OCI-LY1 (cell line): ENCODE results near the gene AP1M1.

Experiments
- H2AFZ ChIP-seq: fragments of 200-600 bp; sonication (generic), shearing (Covaris generic); 2 replicates; pipeline ENCODE4 v1.6.0; 2014; ENCODE audit warnings: antibody characterized with exemption, mild to moderate bottlenecking, low read length
- H3F3A ChIP-seq: fragments of 200-600 bp; sonication (generic), shearing (Covaris generic); 2 replicates; pipeline ENCODE4 v1.6.0; 2014; ENCODE audit warnings: mild to moderate bottlenecking, antibody characterized with exemption, low read length, moderate library complexity; ENCODE audit not compliant: insufficient read depth
- H3K27ac ChIP-seq: fragments of 200-600 bp; sonication (generic); 2 replicates; pipeline ENCODE4 v1.5.1; 2014; ENCODE audit warnings: low read length, mixed run types, mild to moderate bottlenecking, low read depth; ENCODE audit not compliant: poor library complexity, severe bottlenecking
- H3K27me3 ChIP-seq: fragments of 200-600 bp; sonication (generic); 2 replicates; pipeline ENCODE4 v1.6.0; 2014; ENCODE audit warnings: antibody characterized with exemption, mild to moderate bottlenecking, low read length, moderate library complexity; ENCODE audit not compliant: insufficient read depth
- H3K36me3 ChIP-seq: fragments of 200-600 bp; sonication (generic); 2 replicates; pipeline ENCODE4 v1.6.1; 2014; ENCODE audit warnings: mild to moderate bottlenecking, antibody characterized with exemption, low read length, moderate library complexity, mixed read lengths; ENCODE audit not compliant: insufficient read depth
- H3K4me1 ChIP-seq: fragments of 200-600 bp; sonication (generic); 2 replicates; pipeline ENCODE4 v1.5.1; 2014; ENCODE audit warnings: mild to moderate bottlenecking, low read length, moderate library complexity; ENCODE audit not compliant: insufficient read depth, severe bottlenecking
- H3K4me2 ChIP-seq: fragments of 200-600 bp; sonication (generic), shearing (Covaris generic); 2 replicates; pipeline ENCODE4 v1.6.1; 2014; ENCODE audit warnings: low read length
- H3K4me3 ChIP-seq: fragments of 200-600 bp; sonication (generic); 2 replicates; pipeline ENCODE4 v1.5.1; 2014; ENCODE audit warnings: low read length, low read depth, mild to moderate bottlenecking, mixed read lengths; ENCODE audit not compliant: poor library complexity, severe bottlenecking
- H3K79me2 ChIP-seq: fragments of 200-600 bp; shearing (Covaris generic); 2 replicates; pipeline ENCODE4 v1.6.1; 2016; ENCODE audit warnings: mixed run types, low read length, mixed read lengths; ENCODE audit not compliant: insufficient read depth
- H3K9ac ChIP-seq: fragments of 200-600 bp; sonication (generic), shearing (Covaris generic); 2 replicates; pipeline ENCODE4 v1.6.1; 2014; ENCODE audit warnings: mild to moderate bottlenecking, low read length, mixed read lengths
- H3K9me2 ChIP-seq: fragments of 200-600 bp; sonication (generic), shearing (Covaris generic); 2 replicates; pipeline ENCODE4 v1.6.1; 2014; ENCODE audit warnings: low read depth, mild to moderate bottlenecking, low read length, mixed read lengths
- H3K9me3 ChIP-seq: fragments of 200-600 bp; shearing (Covaris generic); 2 replicates; pipeline ENCODE4 v1.6.1; 2014; ENCODE audit warnings: low read length, mixed read lengths
- H4K20me1 ChIP-seq: fragments of 200-600 bp; sonication (generic), shearing (Covaris generic); 2 replicates; pipeline ENCODE4 v1.6.0; 2016; ENCODE audit warnings: mild to moderate bottlenecking, low read length; ENCODE audit not compliant: insufficient read depth
- EZH2 ChIP-seq: fragments of 200-600 bp; sonication (generic), shearing (Covaris generic); IDR thresholded peaks from 2 replicates; pipeline ENCODE4 v1.8.0; 2017; ENCODE audit warnings: borderline replicate concordance, mixed run types, mild to moderate bottlenecking, antibody characterized with exemption, low read length, moderate library complexity, mixed read lengths
- TF ChIP-seq, protein P1 (sequence below): fragments of 200-600 bp; sonication (generic), shearing (Covaris generic); IDR thresholded peaks from 2 replicates; pipeline ENCODE4 v1.5.1; 2017; ENCODE audit warnings: mild to moderate bottlenecking, antibody characterized with exemption, low read length, moderate library complexity, mixed read lengths

AP1M1 gene

GRCh38 chr19:16208064-16208759 lies 10.5 kb downstream of the AP1M1 start:
- Histone ChIP-seq H3K9me3 (no peaks in the 10 kb centered on the region), H3K4me3 (no peak overlapping the region), H3K4me1 (no peaks in the 10 kb centered on the region), H3K36me3 (peaks cover 78% of the 10 kb centered on the region), H3K79me2 (no peaks in the 10 kb centered on the region), H3K27ac (no peak overlapping the region), H3K27me3 (no peaks in the 10 kb centered on the region), H3K9me2 (no peaks in the 10 kb centered on the region), H4K20me1 (no peaks in the 10 kb centered on the region), H3K4me2 (no peak overlapping the region), H2AFZ (no peak overlapping the region), H3K9ac (no peak overlapping the region), H3F3A (no peaks in the 10 kb centered on the region)
- TF ChIP-seq, protein P1, sequence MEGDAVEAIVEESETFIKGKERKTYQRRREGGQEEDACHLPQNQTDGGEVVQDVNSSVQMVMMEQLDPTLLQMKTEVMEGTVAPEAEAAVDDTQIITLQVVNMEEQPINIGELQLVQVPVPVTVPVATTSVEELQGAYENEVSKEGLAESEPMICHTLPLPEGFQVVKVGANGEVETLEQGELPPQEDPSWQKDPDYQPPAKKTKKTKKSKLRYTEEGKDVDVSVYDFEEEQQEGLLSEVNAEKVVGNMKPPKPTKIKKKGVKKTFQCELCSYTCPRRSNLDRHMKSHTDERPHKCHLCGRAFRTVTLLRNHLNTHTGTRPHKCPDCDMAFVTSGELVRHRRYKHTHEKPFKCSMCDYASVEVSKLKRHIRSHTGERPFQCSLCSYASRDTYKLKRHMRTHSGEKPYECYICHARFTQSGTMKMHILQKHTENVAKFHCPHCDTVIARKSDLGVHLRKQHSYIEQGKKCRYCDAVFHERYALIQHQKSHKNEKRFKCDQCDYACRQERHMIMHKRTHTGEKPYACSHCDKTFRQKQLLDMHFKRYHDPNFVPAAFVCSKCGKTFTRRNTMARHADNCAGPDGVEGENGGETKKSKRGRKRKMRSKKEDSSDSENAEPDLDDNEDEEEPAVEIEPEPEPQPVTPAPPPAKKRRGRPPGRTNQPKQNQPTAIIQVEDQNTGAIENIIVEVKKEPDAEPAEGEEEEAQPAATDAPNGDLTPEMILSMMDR, result no peak
- TF ChIP-seq EZH2, result no peak

GRCh38 chr19:16208847-16209665 lies 11.3 kb downstream of the AP1M1 start:
- no peaks in the 10 kb centered on the region for H3K27me3 ChIP-seq
- no peak overlapping the region for H3K4me2 ChIP-seq
- no peaks in the 10 kb centered on the region for H3K79me2 ChIP-seq
- H4K20me1 ChIP-seq, result no peaks in the 10 kb centered on the region
- no peaks in the 10 kb centered on the region for H3K9me2 ChIP-seq
- H3F3A ChIP-seq, result no peaks in the 10 kb centered on the region
- H3K4me3 ChIP-seq, result no peak overlapping the region
- H3K36me3 ChIP-seq, result peaks cover 72% of the 10 kb centered on the region
- H3K9ac ChIP-seq, result no peak overlapping the region
- no peaks in the 10 kb centered on the region for H3K4me1 ChIP-seq
- no peak overlapping the region for H3K27ac ChIP-seq
- no peak overlapping the region for H2AFZ ChIP-seq
- H3K9me3 ChIP-seq, result no peaks in the 10 kb centered on the region
- TF ChIP-seq, protein P1, result no peak
- no peak for TF ChIP-seq EZH2

GRCh38 chr19:16210168-16210567 lies 12.5 kb downstream of the AP1M1 start:
- Histone ChIP-seq H3K4me1 (no peaks in the 10 kb centered on the region), H2AFZ (no peak overlapping the region), H3K27me3 (no peaks in the 10 kb centered on the region), H3F3A (no peaks in the 10 kb centered on the region), H3K4me2 (no peak overlapping the region), H3K9me2 (no peaks in the 10 kb centered on the region), H3K36me3 (peaks cover 66% of the 10 kb centered on the region), H3K4me3 (no peak overlapping the region), H3K27ac (no peak overlapping the region), H3K9me3 (no peaks in the 10 kb centered on the region), H3K9ac (no peak overlapping the region), H4K20me1 (no peaks in the 10 kb centered on the region), H3K79me2 (no peaks in the 10 kb centered on the region)
- TF ChIP-seq, protein P1, result no peak
- TF ChIP-seq EZH2, result no peak
